ENCODE results near the gene PPP2R2B.

GRCh38 chr5:146817973-146818372, 60.6 kb downstream of the PPP2R2B start:
- no peak for TF ChIP-seq CTCF (IDR thresholded peaks at IDR 0.05; ENCODE audit: low read length)
- TF ChIP-seq EZH2phosphoT487 (IDR thresholded peaks at IDR 0.05; ENCODE audit: low read length) = no peak
- no peak for TF ChIP-seq EZH2 (optimal IDR thresholded peaks at IDR 0.05; ENCODE audit: low read depth, low read length)
